WTC11 (cell line): ENCODE measurements around the gene ZNF672. TPM values are rescaled to one million over a fixed set of nuclear protein-coding genes. Genes with fewer than 3 reads are reported as not detected.

ENCODE experiments used
- ATAC-seq: fragments of 200-7000 bp; cut with Tn5 transposase; 2 replicates; pipeline ENCODE4 v1.10.0; 2021; ENCODE audit warnings: mild to moderate bottlenecking, moderate library complexity
- CTCF ChIA-PET: fragments of 300-600 bp; sonication (Branson Sonifier 250); formaldehyde crosslinking; loops from one replicate; lab custom pipeline; 2021; ENCODE audit warnings: antibody characterized with exemption; lab: Charles Lee
- POLR2A ChIA-PET: fragments of 350-600 bp; sonication (Branson Sonifier 250); formaldehyde crosslinking; loops from one replicate; lab custom pipeline; 2021; ENCODE audit warnings: antibody characterized with exemption; lab: Charles Lee
- DNase-seq: peaks from one replicate; pipeline ENCODE4 v3.0.0; 2021; ENCODE audit warnings: low spot score
- H3K27ac Mint-ChIP-seq: 2 replicates; pipeline ENCODE4 v1.8.0; 2021; ENCODE audit warnings: mixed read lengths
- H3K27me3 Mint-ChIP-seq: 2 replicates; pipeline ENCODE4 v1.8.0; 2021; ENCODE audit warnings: low read depth, mild to moderate bottlenecking, moderate library complexity, mixed read lengths
- H3K36me3 Mint-ChIP-seq: 2 replicates; pipeline ENCODE4 v1.8.0; 2021; ENCODE audit warnings: mixed read lengths
- H3K4me1 Mint-ChIP-seq: 2 replicates; pipeline ENCODE4 v1.8.0; 2022; ENCODE audit warnings: mixed read lengths
- H3K4me3 Mint-ChIP-seq: 2 replicates; pipeline ENCODE4 v1.8.0; 2021; ENCODE audit warnings: mild to moderate bottlenecking, moderate library complexity, mixed read lengths
- H3K9me3 Mint-ChIP-seq: 2 replicates; pipeline ENCODE4 v1.8.0; 2021; ENCODE audit warnings: mixed read lengths
- CREB1 ChIP-seq: sonication (generic); formaldehyde crosslinking; IDR thresholded peaks from 2 replicates; pipeline ENCODE4 v1.8.0; 2023; ENCODE audit warnings: mild to moderate bottlenecking, missing genetic modification reagents
- CREM ChIP-seq: sonication (generic); formaldehyde crosslinking; IDR thresholded peaks from 2 replicates; pipeline ENCODE4 v1.8.1; 2022; ENCODE audit warnings: mild to moderate bottlenecking, missing genetic modification reagents, moderate library complexity
- JUN ChIP-seq: sonication (generic); formaldehyde crosslinking; IDR thresholded peaks from 2 replicates; pipeline ENCODE4 v1.8.0; 2023; ENCODE audit warnings: mild to moderate bottlenecking, missing genetic modification reagents
- NR3C1 ChIP-seq: sonication (generic); formaldehyde crosslinking; conservative IDR thresholded peaks from 2 replicates; pipeline ENCODE4 v1.8.1; 2023; ENCODE audit warnings: low read depth, mild to moderate bottlenecking, missing genetic modification reagents
- PRRX2 ChIP-seq: fragments of 250-450 bp; sonication (Bioruptor Pico); IDR thresholded peaks from 2 replicates; pipeline ENCODE4 v1.8.0; 2021; ENCODE audit warnings: mild to moderate bottlenecking
- RELA ChIP-seq: sonication (generic); formaldehyde crosslinking; IDR thresholded peaks from 2 replicates; pipeline ENCODE4 v1.8.1; 2022; ENCODE audit warnings: missing genetic modification reagents, mild to moderate bottlenecking, borderline replicate concordance
- RORB ChIP-seq: fragments of 250-450 bp; sonication (Bioruptor Pico); IDR thresholded peaks from 2 replicates; pipeline ENCODE4 v1.9.0; 2021; ENCODE audit warnings: mild to moderate bottlenecking
- TEAD4 ChIP-seq: sonication (generic); formaldehyde crosslinking; IDR thresholded peaks from 2 replicates; pipeline ENCODE4 v1.8.0; 2022; ENCODE audit warnings: mild to moderate bottlenecking, missing genetic modification reagents
- ZNF219 ChIP-seq: sonication (generic); formaldehyde crosslinking; IDR thresholded peaks from 2 replicates; pipeline ENCODE4 v1.8.0; 2023; ENCODE audit warnings: missing genetic modification reagents, mild to moderate bottlenecking, borderline replicate concordance
- ZNF396 ChIP-seq: fragments of 250-450 bp; sonication (Bioruptor Pico); IDR thresholded peaks from 2 replicates; pipeline ENCODE4 v1.8.0; 2021; ENCODE audit warnings: mild to moderate bottlenecking, moderate library complexity, borderline replicate concordance
- ZNF416 ChIP-seq: fragments of 250-450 bp; sonication (Bioruptor Pico); IDR thresholded peaks from 2 replicates; pipeline ENCODE4 v1.9.0; 2021; ENCODE audit warnings: mild to moderate bottlenecking, inconsistent platforms
- total RNA-seq: library from RNA; stranded (reverse); gene quantifications from 3 replicates; pipeline ENCODE4 v1.2.3, GENCODE V29; 2021
- TF ChIP-seq, protein P1 (sequence below): fragments of 250-450 bp; sonication (Bioruptor Pico); IDR thresholded peaks from 2 replicates; pipeline ENCODE4 v1.9.0; 2021; ENCODE audit warnings: mild to moderate bottlenecking
- TF ChIP-seq, protein P2 (sequence below): fragments of 250-450 bp; sonication (Bioruptor Pico); IDR thresholded peaks from 2 replicates; pipeline ENCODE4 v1.9.0; 2021; ENCODE audit warnings: mild to moderate bottlenecking, borderline replicate concordance
- TF ChIP-seq, protein P3 (sequence below): sonication (generic); formaldehyde crosslinking; IDR thresholded peaks from 2 replicates; pipeline ENCODE4 v1.8.0; 2023; ENCODE audit warnings: mild to moderate bottlenecking, missing genetic modification reagents
- TF ChIP-seq, protein P4 (sequence below): sonication (generic); formaldehyde crosslinking; IDR thresholded peaks from 2 replicates; pipeline ENCODE4 v1.8.1; 2022; ENCODE audit warnings: low read depth, mild to moderate bottlenecking, moderate library complexity, missing genetic modification reagents, borderline replicate concordance
- TF ChIP-seq, protein P5 (sequence below): sonication (generic); formaldehyde crosslinking; IDR thresholded peaks from 2 replicates; pipeline ENCODE4 v1.8.1; 2023; ENCODE audit warnings: mild to moderate bottlenecking, missing genetic modification reagents, moderate library complexity
- TF ChIP-seq, protein P6 (sequence below): fragments of 250-450 bp; sonication (Bioruptor Pico); IDR thresholded peaks from 2 replicates; pipeline ENCODE4 v2.1.2; 2022; ENCODE audit warnings: mild to moderate bottlenecking, moderate library complexity
- TF ChIP-seq, protein P7 (sequence below): fragments of 250-450 bp; sonication (Bioruptor Pico); conservative IDR thresholded peaks from 2 replicates; pipeline ENCODE4 v1.9.0; 2021; ENCODE audit warnings: mild to moderate bottlenecking

Gene ZNF672
- total RNA-seq, 1 experiment from 2014 or later, result 37.9 TPM

DNA sequence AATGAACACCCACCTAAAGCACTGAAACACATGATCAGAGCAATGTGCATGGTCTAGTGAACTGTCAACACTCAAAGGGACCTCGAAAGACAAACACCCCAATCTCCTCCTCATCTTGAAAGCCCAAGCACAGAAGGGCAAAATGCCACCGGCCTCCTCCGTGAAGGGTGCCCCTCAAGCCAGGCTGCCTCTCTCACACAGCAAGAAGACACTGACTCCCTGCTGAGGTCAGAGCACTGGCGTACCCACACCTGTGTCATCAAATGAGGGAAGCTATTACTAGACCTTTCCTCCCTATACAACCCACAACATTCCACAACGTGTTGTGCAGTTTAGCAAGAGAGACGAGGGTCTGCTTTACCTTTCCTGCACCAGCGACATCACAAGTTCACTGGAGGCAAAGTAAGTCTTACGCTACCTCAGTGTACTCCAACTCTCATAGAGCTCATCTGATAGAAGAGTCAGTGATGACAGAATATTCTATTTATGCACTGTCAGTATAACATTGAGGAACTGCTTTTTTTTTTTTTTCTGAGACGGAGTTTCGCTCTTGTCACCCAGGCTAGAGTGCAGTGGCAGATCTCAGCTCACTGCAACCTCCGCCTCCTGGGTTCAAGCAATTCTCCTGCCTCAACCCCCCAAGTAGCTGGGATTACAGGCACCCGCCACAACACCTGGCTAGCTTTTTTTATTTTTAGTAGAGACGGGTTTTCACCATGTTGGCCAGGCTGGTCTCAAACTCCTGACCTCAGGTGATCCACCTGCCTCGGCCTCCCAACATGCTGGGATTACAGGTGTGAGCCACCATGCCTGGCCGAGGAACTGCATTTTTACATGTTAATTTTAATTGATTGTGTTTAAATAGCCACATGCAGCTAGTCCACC lies 15.6 kb upstream of the ZNF672 start (continued):
- TF ChIP-seq PRRX2 (CRISPR knock-in tag) (no peak), RORB (CRISPR knock-in tag) (no peak), ZNF219 (CRISPR knock-in tag) (no peak)
- TF ChIP-seq, protein P1, sequence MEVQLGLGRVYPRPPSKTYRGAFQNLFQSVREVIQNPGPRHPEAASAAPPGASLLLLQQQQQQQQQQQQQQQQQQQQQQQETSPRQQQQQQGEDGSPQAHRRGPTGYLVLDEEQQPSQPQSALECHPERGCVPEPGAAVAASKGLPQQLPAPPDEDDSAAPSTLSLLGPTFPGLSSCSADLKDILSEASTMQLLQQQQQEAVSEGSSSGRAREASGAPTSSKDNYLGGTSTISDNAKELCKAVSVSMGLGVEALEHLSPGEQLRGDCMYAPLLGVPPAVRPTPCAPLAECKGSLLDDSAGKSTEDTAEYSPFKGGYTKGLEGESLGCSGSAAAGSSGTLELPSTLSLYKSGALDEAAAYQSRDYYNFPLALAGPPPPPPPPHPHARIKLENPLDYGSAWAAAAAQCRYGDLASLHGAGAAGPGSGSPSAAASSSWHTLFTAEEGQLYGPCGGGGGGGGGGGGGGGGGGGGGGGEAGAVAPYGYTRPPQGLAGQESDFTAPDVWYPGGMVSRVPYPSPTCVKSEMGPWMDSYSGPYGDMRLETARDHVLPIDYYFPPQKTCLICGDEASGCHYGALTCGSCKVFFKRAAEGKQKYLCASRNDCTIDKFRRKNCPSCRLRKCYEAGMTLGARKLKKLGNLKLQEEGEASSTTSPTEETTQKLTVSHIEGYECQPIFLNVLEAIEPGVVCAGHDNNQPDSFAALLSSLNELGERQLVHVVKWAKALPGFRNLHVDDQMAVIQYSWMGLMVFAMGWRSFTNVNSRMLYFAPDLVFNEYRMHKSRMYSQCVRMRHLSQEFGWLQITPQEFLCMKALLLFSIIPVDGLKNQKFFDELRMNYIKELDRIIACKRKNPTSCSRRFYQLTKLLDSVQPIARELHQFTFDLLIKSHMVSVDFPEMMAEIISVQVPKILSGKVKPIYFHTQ (CRISPR knock-in tag), result no peak
- TF ChIP-seq, protein P2, sequence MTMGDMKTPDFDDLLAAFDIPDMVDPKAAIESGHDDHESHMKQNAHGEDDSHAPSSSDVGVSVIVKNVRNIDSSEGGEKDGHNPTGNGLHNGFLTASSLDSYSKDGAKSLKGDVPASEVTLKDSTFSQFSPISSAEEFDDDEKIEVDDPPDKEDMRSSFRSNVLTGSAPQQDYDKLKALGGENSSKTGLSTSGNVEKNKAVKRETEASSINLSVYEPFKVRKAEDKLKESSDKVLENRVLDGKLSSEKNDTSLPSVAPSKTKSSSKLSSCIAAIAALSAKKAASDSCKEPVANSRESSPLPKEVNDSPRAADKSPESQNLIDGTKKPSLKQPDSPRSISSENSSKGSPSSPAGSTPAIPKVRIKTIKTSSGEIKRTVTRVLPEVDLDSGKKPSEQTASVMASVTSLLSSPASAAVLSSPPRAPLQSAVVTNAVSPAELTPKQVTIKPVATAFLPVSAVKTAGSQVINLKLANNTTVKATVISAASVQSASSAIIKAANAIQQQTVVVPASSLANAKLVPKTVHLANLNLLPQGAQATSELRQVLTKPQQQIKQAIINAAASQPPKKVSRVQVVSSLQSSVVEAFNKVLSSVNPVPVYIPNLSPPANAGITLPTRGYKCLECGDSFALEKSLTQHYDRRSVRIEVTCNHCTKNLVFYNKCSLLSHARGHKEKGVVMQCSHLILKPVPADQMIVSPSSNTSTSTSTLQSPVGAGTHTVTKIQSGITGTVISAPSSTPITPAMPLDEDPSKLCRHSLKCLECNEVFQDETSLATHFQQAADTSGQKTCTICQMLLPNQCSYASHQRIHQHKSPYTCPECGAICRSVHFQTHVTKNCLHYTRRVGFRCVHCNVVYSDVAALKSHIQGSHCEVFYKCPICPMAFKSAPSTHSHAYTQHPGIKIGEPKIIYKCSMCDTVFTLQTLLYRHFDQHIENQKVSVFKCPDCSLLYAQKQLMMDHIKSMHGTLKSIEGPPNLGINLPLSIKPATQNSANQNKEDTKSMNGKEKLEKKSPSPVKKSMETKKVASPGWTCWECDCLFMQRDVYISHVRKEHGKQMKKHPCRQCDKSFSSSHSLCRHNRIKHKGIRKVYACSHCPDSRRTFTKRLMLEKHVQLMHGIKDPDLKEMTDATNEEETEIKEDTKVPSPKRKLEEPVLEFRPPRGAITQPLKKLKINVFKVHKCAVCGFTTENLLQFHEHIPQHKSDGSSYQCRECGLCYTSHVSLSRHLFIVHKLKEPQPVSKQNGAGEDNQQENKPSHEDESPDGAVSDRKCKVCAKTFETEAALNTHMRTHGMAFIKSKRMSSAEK, result no peak

DNA sequence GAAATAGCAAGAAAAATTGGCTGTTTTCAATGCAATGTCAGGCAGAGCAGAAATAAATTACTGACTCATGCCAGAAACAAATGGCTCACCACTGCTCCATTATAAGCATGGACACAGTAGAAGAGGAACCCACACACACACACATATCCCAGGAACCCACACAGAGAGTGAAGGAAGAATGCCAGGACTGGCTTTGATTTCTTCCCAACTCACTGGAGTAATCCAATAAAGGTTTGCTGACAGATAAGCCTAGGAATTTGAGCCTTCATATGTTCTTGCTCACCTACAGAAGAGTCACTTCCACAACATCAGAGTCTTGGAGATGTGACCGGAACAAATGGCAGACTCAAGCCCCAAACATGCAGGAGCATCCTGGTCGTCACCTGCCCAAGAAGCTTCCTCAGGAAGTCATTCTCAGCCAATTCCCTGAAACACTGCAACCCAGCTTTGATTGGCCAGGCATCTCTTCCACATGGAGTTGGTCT lies 14.5 kb upstream of the ZNF672 start:
- no peak for DNase-seq
- H3K9me3 Mint-ChIP-seq, result no peaks in the 10 kb centered on the region
- H3K27me3 Mint-ChIP-seq, result no peaks in the 10 kb centered on the region; the same call in 1 of the 2 replicates
- no peak for ATAC-seq
- H3K27ac Mint-ChIP-seq, result no peak overlapping the region
- ChIA-PET CTCF (interaction anchor here (1.2 kb wide), 1 partner anchor 11 kb away, joined by 6 read pairs; no protein-coding TSS in a partner anchor), POLR2A (no interaction called here)
- peak overlapping the region; percentile 99; the same call in 1 of the 2 replicates for H3K4me3 Mint-ChIP-seq
- H3K36me3 Mint-ChIP-seq, result peaks cover 29% of the 10 kb centered on the region
- H3K4me1 Mint-ChIP-seq, result peaks cover 29% of the 10 kb centered on the region
- TF ChIP-seq TEAD4 (CRISPR knock-in tag) (no peak), CREB1 (CRISPR knock-in tag) (no peak), RELA (no peak), NR3C1 (CRISPR knock-in tag) (no peak), JUN (no peak), CREM (CRISPR knock-in tag) (no peak), ZNF416 (no peak), ZNF396 (CRISPR knock-in tag) (no peak)
- TF ChIP-seq, protein P3, sequence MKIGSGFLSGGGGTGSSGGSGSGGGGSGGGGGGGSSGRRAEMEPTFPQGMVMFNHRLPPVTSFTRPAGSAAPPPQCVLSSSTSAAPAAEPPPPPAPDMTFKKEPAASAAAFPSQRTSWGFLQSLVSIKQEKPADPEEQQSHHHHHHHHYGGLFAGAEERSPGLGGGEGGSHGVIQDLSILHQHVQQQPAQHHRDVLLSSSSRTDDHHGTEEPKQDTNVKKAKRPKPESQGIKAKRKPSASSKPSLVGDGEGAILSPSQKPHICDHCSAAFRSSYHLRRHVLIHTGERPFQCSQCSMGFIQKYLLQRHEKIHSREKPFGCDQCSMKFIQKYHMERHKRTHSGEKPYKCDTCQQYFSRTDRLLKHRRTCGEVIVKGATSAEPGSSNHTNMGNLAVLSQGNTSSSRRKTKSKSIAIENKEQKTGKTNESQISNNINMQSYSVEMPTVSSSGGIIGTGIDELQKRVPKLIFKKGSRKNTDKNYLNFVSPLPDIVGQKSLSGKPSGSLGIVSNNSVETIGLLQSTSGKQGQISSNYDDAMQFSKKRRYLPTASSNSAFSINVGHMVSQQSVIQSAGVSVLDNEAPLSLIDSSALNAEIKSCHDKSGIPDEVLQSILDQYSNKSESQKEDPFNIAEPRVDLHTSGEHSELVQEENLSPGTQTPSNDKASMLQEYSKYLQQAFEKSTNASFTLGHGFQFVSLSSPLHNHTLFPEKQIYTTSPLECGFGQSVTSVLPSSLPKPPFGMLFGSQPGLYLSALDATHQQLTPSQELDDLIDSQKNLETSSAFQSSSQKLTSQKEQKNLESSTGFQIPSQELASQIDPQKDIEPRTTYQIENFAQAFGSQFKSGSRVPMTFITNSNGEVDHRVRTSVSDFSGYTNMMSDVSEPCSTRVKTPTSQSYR (CRISPR knock-in tag), result no peak
- TF ChIP-seq, protein P4, sequence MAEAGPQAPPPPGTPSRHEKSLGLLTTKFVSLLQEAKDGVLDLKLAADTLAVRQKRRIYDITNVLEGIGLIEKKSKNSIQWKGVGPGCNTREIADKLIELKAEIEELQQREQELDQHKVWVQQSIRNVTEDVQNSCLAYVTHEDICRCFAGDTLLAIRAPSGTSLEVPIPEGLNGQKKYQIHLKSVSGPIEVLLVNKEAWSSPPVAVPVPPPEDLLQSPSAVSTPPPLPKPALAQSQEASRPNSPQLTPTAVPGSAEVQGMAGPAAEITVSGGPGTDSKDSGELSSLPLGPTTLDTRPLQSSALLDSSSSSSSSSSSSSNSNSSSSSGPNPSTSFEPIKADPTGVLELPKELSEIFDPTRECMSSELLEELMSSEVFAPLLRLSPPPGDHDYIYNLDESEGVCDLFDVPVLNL (CRISPR knock-in tag), result no peak
- TF ChIP-seq, protein P5, sequence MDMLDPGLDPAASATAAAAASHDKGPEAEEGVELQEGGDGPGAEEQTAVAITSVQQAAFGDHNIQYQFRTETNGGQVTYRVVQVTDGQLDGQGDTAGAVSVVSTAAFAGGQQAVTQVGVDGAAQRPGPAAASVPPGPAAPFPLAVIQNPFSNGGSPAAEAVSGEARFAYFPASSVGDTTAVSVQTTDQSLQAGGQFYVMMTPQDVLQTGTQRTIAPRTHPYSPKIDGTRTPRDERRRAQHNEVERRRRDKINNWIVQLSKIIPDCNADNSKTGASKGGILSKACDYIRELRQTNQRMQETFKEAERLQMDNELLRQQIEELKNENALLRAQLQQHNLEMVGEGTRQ, result no peak
- TF ChIP-seq, protein P6, sequence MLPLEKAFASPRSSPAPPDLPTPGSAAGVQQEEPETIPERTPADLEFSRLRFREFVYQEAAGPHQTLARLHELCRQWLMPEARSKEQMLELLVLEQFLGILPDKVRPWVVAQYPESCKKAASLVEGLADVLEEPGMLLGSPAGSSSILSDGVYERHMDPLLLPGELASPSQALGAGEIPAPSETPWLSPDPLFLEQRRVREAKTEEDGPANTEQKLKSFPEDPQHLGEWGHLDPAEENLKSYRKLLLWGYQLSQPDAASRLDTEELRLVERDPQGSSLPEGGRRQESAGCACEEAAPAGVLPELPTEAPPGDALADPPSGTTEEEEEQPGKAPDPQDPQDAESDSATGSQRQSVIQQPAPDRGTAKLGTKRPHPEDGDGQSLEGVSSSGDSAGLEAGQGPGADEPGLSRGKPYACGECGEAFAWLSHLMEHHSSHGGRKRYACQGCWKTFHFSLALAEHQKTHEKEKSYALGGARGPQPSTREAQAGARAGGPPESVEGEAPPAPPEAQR (CRISPR knock-in tag), result no peak
- TF ChIP-seq, protein P7, sequence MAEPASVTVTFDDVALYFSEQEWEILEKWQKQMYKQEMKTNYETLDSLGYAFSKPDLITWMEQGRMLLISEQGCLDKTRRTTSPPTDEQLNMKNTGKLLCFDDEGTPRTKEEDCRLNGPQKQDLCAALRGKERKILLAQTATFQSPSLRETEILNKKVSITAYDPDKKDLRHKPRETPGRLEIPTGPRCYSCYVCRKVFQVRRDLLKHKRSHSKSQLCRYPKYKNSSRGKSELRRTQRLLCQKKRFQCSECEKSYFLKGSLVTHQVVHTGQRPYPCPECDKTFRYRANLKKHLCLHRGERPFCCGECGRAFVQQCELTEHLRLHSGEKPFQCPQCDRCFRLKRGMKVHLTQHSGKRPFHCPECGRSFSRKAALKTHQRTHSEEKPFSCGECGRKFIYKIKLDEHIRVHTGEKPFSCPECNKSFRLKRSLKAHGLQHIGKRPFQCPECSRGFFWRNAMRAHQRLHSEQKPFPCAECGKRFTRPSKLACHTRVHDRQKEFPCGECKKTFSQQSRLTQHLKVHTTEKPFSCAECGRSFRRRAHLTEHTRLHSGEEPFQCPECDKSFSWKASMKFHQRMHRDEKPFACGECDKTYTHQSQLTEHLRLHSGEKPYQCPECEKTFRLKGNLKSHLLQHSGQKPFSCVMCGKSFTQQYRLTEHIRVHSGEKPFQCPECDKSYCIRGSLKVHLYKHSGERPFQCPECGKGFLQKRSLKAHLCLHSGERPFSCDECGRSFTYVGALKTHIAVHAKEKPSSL (CRISPR knock-in tag), result no peak
